ENCODE data around the gene MAP1LC3C.

- no peak for TF ChIP-seq CTCF (IDR thresholded peaks at IDR 0.05 in 2 of 3, conservative IDR thresholded peaks at IDR 0.05 in 1 of 3; ENCODE audit: control insufficient read depth in 2 of 3, extremely low read depth in 1 of 3, insufficient read depth in 1 of 3, low read depth in 3 of 3, low read length in 3 of 3)
- no peak for TF ChIP-seq FOS (IDR thresholded peaks at IDR 0.05; ENCODE audit: borderline replicate concordance, extremely low read depth, insufficient read length)
- TF ChIP-seq BRCA1 (IDR thresholded peaks at IDR 0.05; ENCODE audit: low read depth, low read length) = no peak
- TF ChIP-seq JUND (IDR thresholded peaks at IDR 0.05; ENCODE audit: low read depth, low read length) = no peak
- no peak for TF ChIP-seq CHD1 (IDR thresholded peaks at IDR 0.05; ENCODE audit: low read depth, low read length)
- TF ChIP-seq EZH2 (IDR thresholded peaks at IDR 0.05; ENCODE audit: borderline replicate concordance, control insufficient read depth, low read depth, low read length) = no peak
- no peak for TF ChIP-seq TCF12 (IDR thresholded peaks at IDR 0.05; ENCODE audit: low read depth, low read length)
- TF ChIP-seq MXI1 (IDR thresholded peaks at IDR 0.05; ENCODE audit: low read depth, low read length) = no peak
- TF ChIP-seq SP1 (IDR thresholded peaks at IDR 0.05; ENCODE audit: low read depth, low read length) = no peak
Measured at GRCh38 chr1:242005866-242006535, 7.1 kb upstream of the MAP1LC3C start.
